Stimulated activated CD8-positive, alpha-beta memory T cell treated with anti-CD3 and anti-CD28 coated beads, Interleukin-12 subunit alpha, Interleukin-12 subunit beta, amount 100 ng/mL, for 4 hours (primary cell): ENCODE data around the gene ZNF423.

Experiments
- DNase-seq: peaks from one replicate; pipeline ENCODE4 v3.0.0-alpha.2; 2020; ENCODE audit warnings: low read depth

Gene ZNF423

DNA sequence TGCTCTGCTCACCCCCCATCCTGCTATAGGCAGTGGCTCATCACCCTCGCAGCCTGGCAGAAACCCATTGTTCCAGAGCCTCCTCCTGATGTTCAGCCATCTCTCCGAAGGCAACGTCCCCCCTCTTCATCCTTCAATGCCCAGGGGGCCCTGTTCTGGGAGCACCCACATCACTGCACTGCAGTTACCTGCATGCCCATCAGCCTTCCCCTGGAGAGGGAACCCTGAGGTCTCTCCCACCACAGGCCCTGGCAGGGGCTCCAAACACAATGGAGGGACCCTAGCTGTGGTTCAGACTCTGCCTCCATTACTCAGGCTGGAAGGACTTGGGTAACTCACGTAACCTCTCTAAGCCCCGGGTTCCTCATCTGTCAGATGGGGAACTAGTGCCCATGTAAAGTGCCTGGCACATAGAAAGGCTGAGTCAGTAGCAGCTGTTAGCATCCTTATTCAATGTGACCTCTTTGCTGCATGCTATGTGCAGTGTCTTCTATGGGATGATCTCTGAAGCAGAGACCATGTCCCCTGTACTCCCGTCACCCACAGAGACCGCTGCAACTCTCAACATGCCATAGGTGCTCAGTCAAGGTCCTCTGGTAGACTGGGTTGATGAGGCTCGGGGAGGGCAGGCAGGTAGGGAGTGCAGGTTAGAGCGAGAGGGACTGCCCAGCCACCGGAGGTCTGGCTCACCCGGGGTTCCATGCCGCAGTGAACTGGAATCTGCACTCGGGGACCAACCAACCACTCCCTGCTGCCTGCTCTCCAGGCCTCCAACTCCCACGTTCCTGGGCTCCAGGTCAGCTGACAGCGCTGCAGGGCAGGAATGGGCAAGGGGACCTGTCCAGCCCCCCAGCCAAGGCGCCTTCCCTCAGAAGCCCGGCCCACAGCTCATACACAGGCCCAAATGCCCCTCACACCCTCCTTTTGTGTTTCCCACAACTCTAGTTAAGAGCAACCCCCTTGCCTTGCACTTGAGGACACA is 233.2 kb downstream of the ZNF423 start:
- DNase-seq: no peak

DNA sequence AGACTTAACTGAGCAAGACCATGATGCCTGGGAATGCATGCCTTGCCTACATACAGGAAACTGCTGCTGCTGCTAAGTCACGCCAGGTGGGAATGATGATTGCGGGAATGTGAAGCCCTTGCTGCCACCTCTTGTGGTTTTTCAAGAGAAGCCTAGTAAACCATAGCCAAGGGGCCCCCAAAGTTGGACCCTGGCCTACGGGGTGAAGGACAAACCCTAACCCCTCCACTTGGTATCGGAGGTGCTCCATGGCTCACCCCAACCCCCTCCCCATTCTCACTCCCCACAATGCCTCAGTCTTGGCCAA is 233.9 kb downstream of the ZNF423 start:
- no peak for DNase-seq

DNA sequence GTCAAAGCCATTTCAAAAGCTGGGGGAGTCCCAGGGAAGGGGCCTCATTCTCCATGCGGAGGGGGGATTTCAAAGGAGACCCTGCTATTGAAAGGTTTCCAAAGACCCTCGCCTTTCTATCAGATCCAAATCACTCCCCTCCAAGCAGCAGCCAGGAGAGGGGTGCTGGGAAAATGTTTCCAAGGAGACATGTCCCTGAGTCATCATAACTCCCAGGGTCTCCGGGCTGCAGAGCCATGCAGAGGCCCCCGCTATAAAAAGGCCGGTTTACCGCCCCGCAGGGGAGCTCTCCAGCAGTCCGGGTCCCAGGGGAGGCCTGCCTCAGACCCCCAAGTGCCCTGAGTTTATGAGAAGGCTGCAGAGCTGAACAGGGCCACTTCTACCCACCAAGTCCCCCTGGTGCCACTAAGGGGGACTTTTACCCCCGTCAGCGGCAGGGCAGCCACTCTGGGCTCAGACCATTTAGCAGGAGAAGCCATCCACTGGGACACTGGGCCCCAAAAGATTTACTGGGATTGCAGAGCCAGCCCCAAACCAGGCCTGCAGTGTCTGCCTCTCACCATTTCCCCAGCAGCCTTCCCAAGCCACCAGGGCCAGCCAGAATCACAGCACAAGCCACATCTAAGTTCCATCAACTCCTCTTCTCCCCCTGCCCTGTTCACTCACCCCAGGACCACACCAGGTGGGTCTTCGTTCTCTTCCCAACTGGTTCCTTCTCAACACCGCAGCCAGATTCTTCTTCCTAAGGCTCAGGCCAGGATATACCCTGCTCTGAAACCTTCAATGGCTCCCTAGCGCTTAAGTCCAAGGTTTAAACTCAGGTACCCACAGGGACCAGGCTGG is 234.4 kb downstream of the ZNF423 start:
- DNase-seq: no peak

DNA sequence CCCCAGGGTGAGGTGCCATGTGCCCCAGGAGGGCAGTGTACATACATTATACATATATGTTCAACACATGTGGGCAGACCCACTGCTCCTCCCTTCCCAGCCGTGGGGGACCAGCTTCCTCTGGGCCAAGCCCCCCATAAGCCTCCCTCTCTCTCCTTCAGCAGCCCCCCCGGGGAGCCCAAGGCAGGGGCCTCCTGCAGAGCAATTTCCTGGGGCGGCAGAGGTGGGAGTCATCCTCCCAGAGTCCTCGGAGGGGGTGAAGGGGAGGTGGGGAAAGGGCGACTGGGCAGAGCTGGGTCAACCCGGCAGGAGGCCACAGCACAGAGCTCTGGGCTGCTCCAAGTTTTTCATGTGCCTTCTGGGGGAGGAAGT is 235.1 kb downstream of the ZNF423 start:
- no peak for DNase-seq

GRCh38 chr16:49620158-49620868 is 235.6 kb downstream of the ZNF423 start:
- DNase-seq: no peak

- no peak for DNase-seq
These were observed 236.1 kb downstream of the ZNF423 start for GRCh38 chr16:49619811-49620157.

GRCh38 chr16:49618955-49619354 is 237.0 kb downstream of the ZNF423 start:
- no peak for DNase-seq

- no peak for DNase-seq
These were observed 238.1 kb downstream of the ZNF423 start for GRCh38 chr16:49617710-49618330.

DNA sequence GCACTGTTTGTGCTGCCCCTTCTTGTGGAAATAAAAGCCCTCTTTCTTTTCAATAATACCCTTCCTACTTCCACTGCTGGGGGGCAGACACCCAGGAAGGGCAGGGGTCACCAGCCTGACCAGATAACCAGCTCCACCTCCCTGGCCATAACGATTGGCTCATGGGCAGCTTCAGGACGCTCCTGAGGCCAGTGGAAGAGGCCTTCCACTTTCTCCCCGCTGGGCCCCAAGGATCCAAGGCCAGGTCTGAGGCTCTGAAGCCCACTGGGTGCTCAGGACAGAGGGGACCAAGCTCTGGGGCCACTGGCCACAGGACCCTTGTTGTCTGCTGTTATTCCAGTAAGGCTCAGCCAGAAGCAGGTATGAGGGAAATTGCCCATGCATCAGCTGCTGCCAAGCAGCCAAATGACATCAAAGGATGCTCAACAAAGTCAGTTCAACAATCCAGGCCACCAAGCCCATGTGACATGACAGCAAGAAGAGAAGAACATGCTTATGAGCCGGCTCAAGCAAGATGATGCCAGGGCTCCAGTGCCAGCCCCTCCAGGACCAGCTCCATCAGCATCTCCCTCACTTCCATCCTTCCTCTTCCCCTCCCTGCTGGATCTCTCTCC is 238.8 kb downstream of the ZNF423 start:
- DNase-seq: no peak

- DNase-seq: no peak
These were observed 240.3 kb downstream of the ZNF423 start for GRCh38 chr16:49615576-49615975.

DNA sequence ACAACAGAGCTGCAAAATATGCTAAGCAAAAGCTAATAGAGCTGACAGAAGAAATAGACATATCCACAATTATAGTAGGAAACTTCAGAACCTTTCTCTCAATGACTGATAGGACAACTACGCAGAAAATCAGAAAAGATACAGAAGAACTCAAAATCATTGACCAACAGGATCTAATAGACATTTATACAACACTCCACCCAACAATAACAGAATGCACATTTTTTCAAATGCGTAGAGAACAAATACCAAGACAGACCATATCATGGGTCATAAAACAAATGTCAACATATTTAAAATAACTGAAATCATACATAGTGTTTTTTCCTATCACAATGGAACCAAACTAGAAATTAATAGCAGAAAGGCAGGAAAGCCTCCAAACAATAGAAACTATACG is 244.9 kb downstream of the ZNF423 start:
- DNase-seq: no peak

DNA sequence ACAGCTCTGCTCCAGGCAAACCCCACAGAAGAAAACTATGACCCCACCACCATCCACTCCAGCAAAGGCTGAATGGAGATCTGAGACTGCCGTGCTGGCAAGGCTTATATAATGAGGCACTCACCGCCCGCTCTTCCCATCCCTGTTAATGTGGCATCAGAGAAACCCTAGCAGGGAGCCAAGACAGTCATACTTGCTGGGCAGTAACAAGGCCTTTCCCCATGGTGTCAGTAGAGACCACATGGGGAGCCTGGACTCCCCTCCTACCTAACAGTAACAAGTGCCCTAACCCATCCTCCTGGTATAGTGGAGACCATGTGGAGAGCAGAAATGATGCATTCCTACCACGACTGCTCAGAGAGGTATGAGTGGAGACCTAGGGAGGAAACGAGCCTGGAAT is 247.1 kb downstream of the ZNF423 start:
- no peak for DNase-seq

- DNase-seq: no peak
These were observed 247.8 kb downstream of the ZNF423 start for GRCh38 chr16:49608098-49608497.

DNA sequence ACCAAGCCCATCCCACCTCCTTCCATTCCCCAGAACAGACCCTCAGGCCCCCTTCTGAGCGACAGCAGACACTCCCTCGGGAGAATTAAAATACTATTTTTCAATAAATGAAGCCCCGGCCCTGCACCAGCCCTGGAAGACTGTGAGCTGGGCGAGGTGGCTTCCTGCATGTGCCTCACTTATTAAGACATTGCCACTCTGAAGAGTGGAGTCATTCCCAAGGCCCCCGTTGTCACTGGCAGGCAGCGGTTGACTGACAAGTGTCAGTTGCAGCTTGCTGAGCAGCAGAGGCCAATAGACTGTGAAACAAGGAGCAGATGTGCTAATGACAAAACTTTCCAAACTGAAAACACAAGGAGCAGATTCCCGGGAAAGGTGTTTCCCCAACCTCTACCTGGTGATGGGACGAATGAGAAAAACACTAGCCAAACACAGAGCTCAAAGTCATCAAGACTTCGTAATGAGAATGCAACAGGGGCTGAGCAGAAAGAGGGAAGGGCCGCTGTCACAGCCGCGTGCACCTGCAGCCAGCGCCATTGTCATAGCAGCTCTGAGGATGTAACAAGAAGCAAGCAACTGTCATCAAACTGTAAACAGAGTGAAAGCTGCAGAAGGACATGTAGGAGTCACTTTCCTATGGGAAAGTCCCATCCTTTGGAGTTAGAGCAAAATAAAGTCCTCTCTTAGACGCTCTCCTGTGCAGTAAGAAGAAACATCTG is 250.2 kb downstream of the ZNF423 start:
- DNase-seq: no peak

DNA sequence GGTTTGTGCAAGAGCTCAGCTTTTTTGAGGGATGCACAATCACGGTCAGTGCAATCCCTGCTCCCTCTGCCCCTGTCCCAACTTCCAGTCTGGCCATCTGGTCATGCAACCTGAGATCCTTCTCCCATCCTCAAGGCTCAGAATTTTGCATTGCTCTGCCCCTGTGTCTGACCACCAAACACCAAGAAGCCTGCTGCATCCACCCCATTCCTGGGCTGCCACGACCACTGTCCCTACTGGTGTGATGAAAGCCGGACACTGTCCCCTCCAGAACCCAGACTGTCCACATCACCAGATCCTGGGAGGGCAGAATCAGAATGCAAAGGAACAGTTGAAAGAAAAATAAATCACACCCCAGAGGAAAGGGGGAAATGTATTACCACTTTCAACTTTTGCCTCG is 251.3 kb downstream of the ZNF423 start:
- DNase-seq: no peak

DNA sequence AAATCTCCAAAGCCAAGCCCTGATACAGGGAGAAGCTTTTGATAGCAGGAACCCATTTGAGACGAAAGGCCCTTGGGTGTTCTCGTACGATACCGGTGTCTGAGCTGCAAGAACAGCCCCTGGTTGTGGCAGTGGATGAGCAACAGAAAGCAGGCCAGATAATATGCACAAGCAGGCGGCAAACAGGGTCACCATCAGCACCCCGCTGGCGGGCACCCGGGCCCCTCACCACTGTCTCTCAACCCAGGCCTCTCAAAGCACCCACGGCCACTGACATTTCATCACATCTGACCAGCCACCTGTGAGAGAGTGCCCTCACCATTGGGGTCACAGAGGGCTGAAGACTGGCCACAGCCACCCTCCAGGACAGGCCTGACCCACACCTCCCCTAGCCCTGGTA is 252.0 kb downstream of the ZNF423 start:
- no peak for DNase-seq

- DNase-seq: no peak
These were observed 253.0 kb downstream of the ZNF423 start for GRCh38 chr16:49602976-49603310.

GRCh38 chr16:49602201-49602975 is 253.5 kb downstream of the ZNF423 start:
- DNase-seq: no peak

DNA sequence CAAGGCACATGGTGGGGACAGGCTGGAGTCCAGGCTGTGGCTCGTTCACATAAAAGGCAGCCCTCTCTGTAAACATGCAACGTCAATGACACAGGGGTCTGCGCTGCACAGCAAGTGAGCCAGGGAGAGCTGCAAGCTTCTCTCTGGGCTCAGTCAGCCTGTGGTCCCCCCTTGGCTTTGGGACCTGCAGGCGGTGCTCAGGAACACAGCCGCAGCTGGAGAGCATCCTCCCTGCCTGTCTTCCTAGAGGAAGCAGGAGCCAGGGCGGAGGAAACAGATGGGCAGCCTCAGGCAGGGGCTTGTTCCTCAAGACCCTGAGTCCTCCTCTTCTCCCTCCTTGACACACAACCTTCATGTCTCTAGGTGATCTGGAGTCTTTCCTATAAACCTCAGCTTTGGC is 254.3 kb downstream of the ZNF423 start:
- DNase-seq: no peak

GRCh38 chr16:49600976-49601375 is 254.9 kb downstream of the ZNF423 start:
- no peak for DNase-seq

DNA sequence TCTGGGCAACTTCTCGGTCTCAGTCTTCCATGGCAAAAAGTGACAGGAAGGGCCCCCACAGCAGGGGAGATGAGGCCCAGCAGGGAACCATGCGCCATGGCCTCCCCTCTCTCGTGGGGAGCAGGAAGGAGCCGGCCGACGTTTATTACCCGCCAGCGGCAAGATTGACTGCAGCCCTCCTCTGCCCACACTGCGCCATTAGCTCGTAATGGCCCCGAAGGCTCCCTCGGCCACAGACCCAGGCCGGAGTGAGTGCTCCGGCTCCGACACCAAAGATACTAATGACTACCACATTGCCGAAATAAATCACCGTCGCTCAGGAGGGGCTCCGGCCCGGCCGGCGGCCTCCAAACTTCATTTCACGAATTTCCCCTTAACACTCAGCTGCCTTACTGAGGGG is 255.4 kb downstream of the ZNF423 start:
- DNase-seq: no peak
